Measurements from ENCODE around the gene CYP4F2. TPM values are rescaled to one million over a fixed set of nuclear protein-coding genes. Genes with fewer than 3 reads are reported as not detected.
A peak's percentile ranks its signal among the peaks of the same experiment; 100 is the strongest.
"Not testable (repeated sequence)": the region's sequence is repeated elsewhere in the genome, so short reads cannot be mapped to it uniquely, and the experiment has no call there.

The CYP4F2 gene
- total and polyA plus RNA-seq, 12 donors: not detected

GRCh38 chr19:15934332-15935078 is 36.6 kb upstream of the CYP4F2 start, which contains the start of gene CYP4F11:
CYP4F11 (minus strand) TSS chr19:15934529; CDS start chr19:15934408, 121 bp downstream.
- 39 to 51% (median 47%) methylated on average over 5 to 10 of the region's 10 CpGs for WGBS, 4 donors
- peak; percentile 26 to 94 (median 68) for DNase-seq
- H3K4me3 ChIP-seq: peak within 1 kb of the TSS in 1 of 4 donors; percentile 10
- no peaks in the 10 kb centered on the region for H3K9me3 ChIP-seq (replicated peaks in 1 of 3)
- no peak for TF ChIP-seq CTCF (IDR thresholded peaks at IDR 0.05)
- H3K27me3 ChIP-seq: peaks cover 14% of the 10 kb centered on the region
- no peaks in the 10 kb centered on the region for H3K36me3 ChIP-seq (replicated peaks in 1 of 2)
- H3K4me1 ChIP-seq (replicated peaks in 1 of 2): no peaks in the 10 kb centered on the region
- intact Hi-C loops (cut with DNase I): no loop called here
- peak within 1 kb of the TSS in 3 of 5 donors; percentile 32 to 84 (median 41) for H3K27ac ChIP-seq

DNA sequence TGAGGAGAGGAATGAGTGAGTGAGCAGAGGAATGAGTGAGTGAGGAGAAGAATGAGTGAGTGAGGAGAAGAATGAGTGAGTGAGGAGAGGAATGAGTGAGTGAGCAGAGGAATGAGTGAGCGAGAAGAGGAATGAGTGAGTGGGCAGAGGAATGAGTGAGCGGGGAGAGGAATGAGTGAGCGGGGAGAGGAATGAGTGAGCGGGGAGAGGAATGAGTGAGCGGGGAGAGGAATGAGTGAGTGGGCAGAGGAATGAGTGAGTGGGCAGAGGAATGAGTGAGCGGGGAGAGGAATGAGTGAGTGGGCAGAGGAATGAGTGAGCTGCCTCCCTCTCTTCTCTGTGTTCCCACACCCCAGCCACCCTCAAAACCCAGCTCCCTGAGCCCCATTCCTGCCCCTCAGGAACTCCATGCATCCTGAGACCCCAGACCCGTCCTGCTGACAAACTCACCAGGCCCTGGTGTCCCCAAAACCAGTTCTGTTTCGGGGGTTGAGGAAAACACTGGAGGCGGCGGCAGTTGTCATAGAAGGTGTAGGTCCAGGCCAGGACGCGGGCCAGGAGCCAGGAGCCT is 36.0 kb upstream of the CYP4F2 start:
- H3K36me3 ChIP-seq (replicated peaks in 1 of 2); intact Hi-C loops (cut with DNase I); H3K9me3 ChIP-seq (replicated peaks in 1 of 3); H3K4me1 ChIP-seq (replicated peaks in 1 of 2); DNase-seq: not testable (repeated sequence)
- peaks cover 15% of the 10 kb centered on the region for H3K27me3 ChIP-seq
- H3K27ac ChIP-seq: peak overlapping the region in 2 of 5 donors; percentile 41 to 84
- WGBS, 4 donors: 40 to 89% (median 52%) methylated on average over 8 to 12 of the region's 12 CpGs
- peak overlapping the region in 1 of 4 donors; percentile 10 for H3K4me3 ChIP-seq

DNA sequence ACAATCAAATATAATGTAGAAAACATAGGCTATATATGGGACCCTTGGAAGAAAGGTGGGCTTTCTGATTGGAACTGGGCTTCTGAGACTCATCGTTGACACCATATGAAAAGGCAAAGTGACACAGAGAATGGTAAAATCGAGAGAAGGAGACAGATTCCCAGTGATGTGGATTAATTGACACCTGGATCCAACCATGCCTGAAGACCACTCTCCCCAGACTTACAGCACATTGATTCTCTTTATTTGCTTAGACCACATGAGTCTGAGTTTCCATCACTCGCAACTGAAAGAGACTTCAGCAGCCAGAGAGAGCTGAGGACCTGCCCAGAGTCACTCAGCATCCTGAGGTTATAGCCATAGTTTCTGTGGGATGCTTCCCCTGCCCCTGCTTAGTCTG is 30.4 kb upstream of the CYP4F2 start:
- Histone ChIP-seq H3K9me3 (replicated peaks in 1 of 3) (no peaks in the 10 kb centered on the region), H3K27me3 (peaks cover 18% of the 10 kb centered on the region), H3K27ac (no peak overlapping the region), H3K36me3 (replicated peaks in 1 of 2) (no peaks in the 10 kb centered on the region), H3K4me3 (no peak overlapping the region), H3K4me1 (replicated peaks in 1 of 2) (no peaks in the 10 kb centered on the region)
- intact Hi-C loops (cut with DNase I): no loop called here
- no peak for DNase-seq
- 70 to 81% (median 79%) methylated on average over 3 of the region's 3 CpGs for WGBS, 4 donors
- TF ChIP-seq CTCF (IDR thresholded peaks at IDR 0.05) (no peak), POLR2A (IDR thresholded peaks at IDR 0.05) (no peak)

GRCh38 chr19:15926484-15926883 is 28.6 kb upstream of the CYP4F2 start:
- WGBS, 4 donors: 0 to 55% (median 50%) methylated on average over 1 of the region's 1 CpG; no CpG with 5 or more reads in 1 of the 4 donors
- H3K27me3 ChIP-seq: peaks cover 18% of the 10 kb centered on the region
- H3K9me3 ChIP-seq (replicated peaks in 1 of 3): no peaks in the 10 kb centered on the region
- TF ChIP-seq POLR2A (IDR thresholded peaks at IDR 0.05) (no peak), CTCF (IDR thresholded peaks at IDR 0.05) (no peak)
- intact Hi-C loops (cut with DNase I): no loop called here
- H3K36me3 ChIP-seq (replicated peaks in 1 of 2): no peaks in the 10 kb centered on the region
- H3K4me1 ChIP-seq (replicated peaks in 1 of 2): no peaks in the 10 kb centered on the region
- H3K4me3 ChIP-seq: no peak overlapping the region
- no peak for DNase-seq
- H3K27ac ChIP-seq: no peak overlapping the region
